ENCODE measurements around the gene HCFC2. TPM values are rescaled to one million over a fixed set of nuclear protein-coding genes. Genes with fewer than 3 reads are reported as not detected.

The HCFC2 gene
- total and polyA plus RNA-seq, 2 of the 4 experiments (the other 2 are of a cell fraction): 12.0 to 34.2 TPM

- in situ Hi-C loops (cut with MboI; ENCODE audit: low sequenced_read_pairs) (no loop called here), dilution Hi-C loops (cut with HindIII; ENCODE audit: low sequenced_read_pairs, unreplicated experiment) (no loop called here), intact Hi-C loops (cut with micrococcal nuclease) (no loop called here)
- Histone ChIP-seq H4K8ac (ENCODE audit: low read depth in 2 of 2, low read length in 2 of 2) (peak overlapping the region in 1 of 2 experiments; percentile 67; a peak in 1 of 4 replicates), H2BK5ac (ENCODE audit: low read depth, low read length, poor library complexity, severe bottlenecking) (peak overlapping the region; percentile 72), H3K4me2 (ENCODE audit: low read depth, low read length) (no peak overlapping the region), H3K56ac (ENCODE audit: extremely low read depth, insufficient read depth, low read length) (no peak overlapping the region), H3K18ac (ENCODE audit: low read depth, low read length) (no peak overlapping the region), H2BK120ac (ENCODE audit: low read depth, low read length) (no peak overlapping the region), H3K79me1 (ENCODE audit: low read depth in 1 of 2, low read length in 2 of 2) (peaks cover 7 to 49% of the 10 kb centered on the region in 2 experiments), H4K20me1 (ENCODE audit: insufficient read depth, low read length) (peaks cover 4% of the 10 kb centered on the region; the same call in 1 of the 2 replicates), H4K5ac (ENCODE audit: low read depth, low read length) (no peak overlapping the region), H3K4me1 (ENCODE audit: control insufficient read depth, insufficient read depth, low read length) (peaks cover 2% of the 10 kb centered on the region; the same call in 1 of the 2 replicates), H3K14ac (replicated peaks; ENCODE audit: low read depth, low read length) (no peak overlapping the region), H2BK15ac (ENCODE audit: low read depth, low read length) (no peak overlapping the region), H3K9ac (ENCODE audit: low read depth, low read length) (no peak overlapping the region), H4K91ac (ENCODE audit: insufficient read depth, low read depth, low read length) (no peak overlapping the region), H2AK5ac (ENCODE audit: low read depth, low read length) (0 out of 2 replicates have a peak overlapping the region, but pooled peaks have one; percentile 78), H2BK20ac (ENCODE audit: low read depth, low read length) (no peak overlapping the region), H2AK9ac (replicated peaks; ENCODE audit: low read depth, low read length, poor library complexity) (no peak overlapping the region), H3K27me3 (ENCODE audit: control insufficient read depth, insufficient read depth, low read length) (no peaks in the 10 kb centered on the region), H3K9me3 (ENCODE audit: control insufficient read depth, insufficient read depth, low read length) (no peaks in the 10 kb centered on the region), H3K36me3 (ENCODE audit: control insufficient read depth, insufficient read depth, low read length) (peaks cover 16% of the 10 kb centered on the region), H3K9me1 (ENCODE audit: insufficient read depth, low read length) (no peaks in the 10 kb centered on the region), H2AFZ (replicated peaks; ENCODE audit: low read length, poor library complexity) (no peak overlapping the region), H3K27ac (ENCODE audit: insufficient read depth, low read length) (peak overlapping the region; percentile 88; the same call in 1 of the 2 replicates), H3K23ac (ENCODE audit: low read depth, low read length) (no peak overlapping the region), H3K4ac (ENCODE audit: low read depth, low read length) (no peak overlapping the region), H3K4me3 (ENCODE audit: insufficient read depth, low read depth, low read length) (no peak overlapping the region)
- DNase-seq (peak; percentile 50), ATAC-seq (ENCODE audit: low read depth) (peak; percentile 92)
- TF ChIP-seq, protein P1, sequence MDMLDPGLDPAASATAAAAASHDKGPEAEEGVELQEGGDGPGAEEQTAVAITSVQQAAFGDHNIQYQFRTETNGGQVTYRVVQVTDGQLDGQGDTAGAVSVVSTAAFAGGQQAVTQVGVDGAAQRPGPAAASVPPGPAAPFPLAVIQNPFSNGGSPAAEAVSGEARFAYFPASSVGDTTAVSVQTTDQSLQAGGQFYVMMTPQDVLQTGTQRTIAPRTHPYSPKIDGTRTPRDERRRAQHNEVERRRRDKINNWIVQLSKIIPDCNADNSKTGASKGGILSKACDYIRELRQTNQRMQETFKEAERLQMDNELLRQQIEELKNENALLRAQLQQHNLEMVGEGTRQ (IDR thresholded peaks at IDR 0.05; ENCODE audit: low read depth, low read length): no peak
- TF ChIP-seq BHLHE40 (IDR thresholded peaks at IDR 0.05; ENCODE audit: low read depth, low read length) (no peak), CTCF (conservative IDR thresholded peaks at IDR 0.05; ENCODE audit: low read depth, low read length) (no peak), CHD1 (IDR thresholded peaks at IDR 0.05; ENCODE audit: low read depth, low read length) (no peak), RFX5 (IDR thresholded peaks at IDR 0.05; ENCODE audit: low read depth, low read length) (no peak), NFE2L2 (IDR thresholded peaks at IDR 0.05; ENCODE audit: low read depth, low read length) (no peak), SMC3 (IDR thresholded peaks at IDR 0.05; ENCODE audit: low read depth, low read length) (no peak)
- ChIA-PET POLR2A (ENCODE audit: unreplicated experiment) (no interaction called here), CTCF (no interaction called here)
- BruUV-seq (replicated peaks): no TSS peak
- WGBS, 2 experiments (ENCODE audit: extremely low coverage in 2 of 2, insufficient read length in 1 of 2): 67% methylated on average over 1 of the region's 2 CpGs; no CpG with 5 or more reads in 1 of the 2 experiments
These were observed 7.8 kb downstream of the HCFC2 start for GRCh38 chr12:104072099-104072498.

All from IMR-90 (cell line).